Ascending aorta (tissue), 2 donors: Measurements from ENCODE around the gene CLSTN1. TPM values are rescaled to one million over a fixed set of nuclear protein-coding genes. Genes with fewer than 3 reads are reported as not detected.

ENCODE experiments used
- DNase-seq, 2 donors: peaks; one replicate each; pipeline ENCODE4 v3.0.0-alpha.2; 2019; ENCODE audit warnings: low spot score in 2 of 2
- H3K27ac ChIP-seq, 2 donors: fragments of 200-600 bp; sonication (generic); one replicate each; pipeline ENCODE4 v1.5.1; 2016 to 2017; ENCODE audit warnings: mild to moderate bottlenecking in 1 of 2
- H3K27me3 ChIP-seq: fragments of 200-600 bp; sonication (generic); one replicate; pipeline ENCODE4 v1.5.1; 2017
- H3K36me3 ChIP-seq, 2 donors: fragments of 200-600 bp; sonication (generic); one replicate each; pipeline ENCODE4 v1.5.1; 2016
- H3K4me1 ChIP-seq, 2 donors: fragments of 200-600 bp; sonication (generic); one replicate each; pipeline ENCODE4 v1.5.1; 2016 to 2017; ENCODE audit warnings: mild to moderate bottlenecking in 1 of 2
- H3K4me3 ChIP-seq, 2 donors: fragments of 200-600 bp; sonication (generic); one replicate each; pipeline ENCODE4 v1.5.1; 2016 to 2017; ENCODE audit warnings: mild to moderate bottlenecking in 1 of 2
- H3K9me3 ChIP-seq, 2 donors: fragments of 200-600 bp; sonication (generic); one replicate each; pipeline ENCODE4 v1.5.1; 2016
- intact Hi-C: fragments of 100-400 bp; cut with DNase I; formaldehyde crosslinking; loops from one replicate; pipeline ENCODE4 v1.15.1; 2023
- total RNA-seq: library from RNA; depleted of rRNA; stranded (reverse); fragments of >200 nt; gene quantifications from one replicate; pipeline ENCODE4 v1.1.0, GENCODE V29; 2016
- TF ChIP-seq, protein P1 (sequence below), 3 experiments: fragments of 200-600 bp in 2 of 3; fragments of 450-650 bp in 1 of 3; sonication (generic) in 2 of 3; IDR thresholded peaks; one replicate each; pipeline ENCODE4 v1.5.1; 2016 to 2019; ENCODE audit warnings: antibody characterized with exemption in 3 of 3, mild to moderate bottlenecking in 1 of 3, moderate library complexity in 1 of 3

CLSTN1 gene
- total RNA-seq, 1 donor from 2014 or later, result 84.6 TPM

DNA sequence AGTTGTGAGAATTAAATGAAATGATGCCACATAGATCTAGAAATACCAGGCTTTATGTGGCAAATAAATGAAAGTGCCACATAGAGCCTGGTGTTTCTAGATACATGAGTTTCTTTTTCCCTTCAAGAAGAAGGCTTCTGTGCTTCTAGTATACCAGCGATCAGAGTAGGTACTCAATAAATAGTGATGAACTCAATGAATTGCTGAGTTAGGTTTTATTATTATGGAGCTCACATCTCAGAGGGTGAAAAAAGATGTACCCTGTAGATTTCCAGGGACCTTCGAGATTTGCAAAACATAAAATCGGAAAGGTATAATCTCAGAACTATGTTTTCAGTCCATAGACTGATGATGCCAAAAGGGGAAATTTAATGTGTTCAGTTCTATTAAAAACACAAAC lies 2.3 kb upstream of the CLSTN1 start:
- Histone ChIP-seq H3K4me3 (no peak overlapping the region), H3K9me3 (no peaks in the 10 kb centered on the region), H3K36me3 (no peaks in the 10 kb centered on the region), H3K4me1 (peaks cover 8 to 19% of the 10 kb centered on the region in 2 donors), H3K27ac (peak overlapping the region; percentile 90 to 96), H3K27me3 (no peaks in the 10 kb centered on the region)
- TF ChIP-seq, protein P1, sequence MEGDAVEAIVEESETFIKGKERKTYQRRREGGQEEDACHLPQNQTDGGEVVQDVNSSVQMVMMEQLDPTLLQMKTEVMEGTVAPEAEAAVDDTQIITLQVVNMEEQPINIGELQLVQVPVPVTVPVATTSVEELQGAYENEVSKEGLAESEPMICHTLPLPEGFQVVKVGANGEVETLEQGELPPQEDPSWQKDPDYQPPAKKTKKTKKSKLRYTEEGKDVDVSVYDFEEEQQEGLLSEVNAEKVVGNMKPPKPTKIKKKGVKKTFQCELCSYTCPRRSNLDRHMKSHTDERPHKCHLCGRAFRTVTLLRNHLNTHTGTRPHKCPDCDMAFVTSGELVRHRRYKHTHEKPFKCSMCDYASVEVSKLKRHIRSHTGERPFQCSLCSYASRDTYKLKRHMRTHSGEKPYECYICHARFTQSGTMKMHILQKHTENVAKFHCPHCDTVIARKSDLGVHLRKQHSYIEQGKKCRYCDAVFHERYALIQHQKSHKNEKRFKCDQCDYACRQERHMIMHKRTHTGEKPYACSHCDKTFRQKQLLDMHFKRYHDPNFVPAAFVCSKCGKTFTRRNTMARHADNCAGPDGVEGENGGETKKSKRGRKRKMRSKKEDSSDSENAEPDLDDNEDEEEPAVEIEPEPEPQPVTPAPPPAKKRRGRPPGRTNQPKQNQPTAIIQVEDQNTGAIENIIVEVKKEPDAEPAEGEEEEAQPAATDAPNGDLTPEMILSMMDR (IDR thresholded peaks at IDR 0.05), result no peak
- no peak for DNase-seq
- intact Hi-C loops, result no loop called here

DNA sequence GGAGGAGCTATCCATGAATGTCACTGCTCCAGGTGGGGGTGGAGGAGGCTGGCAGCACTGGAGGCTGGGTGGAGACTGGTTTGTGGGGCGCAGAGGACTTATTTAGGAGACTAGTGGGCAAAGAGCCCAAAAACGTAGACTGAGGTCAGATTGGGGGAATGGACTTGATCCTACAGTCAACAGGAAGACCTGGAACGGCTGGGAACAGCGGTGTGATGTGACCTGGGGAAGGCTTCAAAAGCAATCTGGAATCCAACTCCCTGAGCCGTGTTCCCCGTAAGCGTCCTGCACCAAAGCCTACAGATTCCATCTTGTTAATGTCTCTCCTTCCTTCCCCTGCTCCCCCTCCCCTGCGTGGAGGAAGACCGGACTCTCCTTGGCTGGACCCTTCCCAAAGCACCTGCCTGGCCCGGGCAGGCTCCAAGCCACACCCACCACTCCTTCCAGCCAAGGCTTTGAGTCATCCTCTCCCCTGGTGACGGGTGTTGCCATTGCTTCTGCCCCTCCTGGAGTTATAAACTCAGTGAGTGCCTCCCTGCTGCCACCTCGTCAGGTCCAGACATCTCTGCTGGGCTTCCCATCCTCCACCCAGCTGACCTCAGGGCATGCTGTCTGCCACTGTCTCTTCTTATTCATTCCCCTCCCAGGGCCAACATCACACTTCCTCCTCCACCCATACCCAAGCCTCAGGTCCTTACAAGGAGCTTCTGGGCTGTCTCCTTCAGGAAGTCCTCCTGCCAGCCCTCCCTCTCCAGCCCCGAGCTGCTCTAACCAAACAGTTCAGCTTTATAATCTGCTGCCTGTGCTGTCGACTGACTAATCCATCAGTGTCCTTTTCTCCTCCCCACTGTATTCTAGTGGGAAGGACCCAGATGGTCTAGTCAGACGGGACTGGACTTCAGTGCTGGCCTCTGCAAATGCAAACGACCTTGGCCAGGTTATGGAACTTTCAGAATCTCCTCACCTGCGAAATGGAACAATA lies 1.6 kb upstream of the CLSTN1 start:
- peak; percentile 45 to 88 for DNase-seq
- peak overlapping the region; percentile 90 to 96 for H3K27ac ChIP-seq
- H3K36me3 ChIP-seq, result no peaks in the 10 kb centered on the region
- TF ChIP-seq, protein P1 (IDR thresholded peaks at IDR 0.05), result no peak
- H3K27me3 ChIP-seq, result no peaks in the 10 kb centered on the region
- intact Hi-C loops, result loop anchor here (2.0 kb wide), 1 partner anchor 869 kb away; no protein-coding TSS in a partner anchor
- H3K4me1 ChIP-seq, result peaks cover 8 to 19% of the 10 kb centered on the region in 2 donors
- no peaks in the 10 kb centered on the region for H3K9me3 ChIP-seq
- H3K4me3 ChIP-seq, result peak overlapping the region in 1 of 2 donors; percentile 96

DNA sequence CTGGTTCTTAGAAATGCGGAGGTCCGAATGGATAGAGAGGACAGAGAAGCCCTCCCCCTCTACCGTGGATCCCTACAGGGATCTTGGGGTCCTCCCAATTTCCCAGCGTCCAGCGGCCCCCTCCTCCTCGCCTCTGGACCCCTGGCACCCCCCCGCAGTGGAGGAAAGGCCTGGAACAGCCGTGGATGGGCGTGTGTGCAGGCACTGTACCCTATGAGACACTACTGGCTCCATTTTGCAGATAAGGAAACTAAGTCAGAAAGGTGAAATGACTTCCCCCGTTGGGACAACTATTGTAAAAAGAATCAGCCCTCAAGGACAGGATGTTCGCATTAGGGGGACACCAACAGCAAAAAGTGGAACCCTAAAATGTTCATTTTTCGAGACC lies 931 bp upstream of the CLSTN1 start:
- no peaks in the 10 kb centered on the region for H3K27me3 ChIP-seq
- TF ChIP-seq, protein P1 (IDR thresholded peaks at IDR 0.05), result no peak
- intact Hi-C loops, result loop anchor here (2.0 to 5.0 kb wide), 2 partner anchors 43 to 870 kb away; no protein-coding TSS in a partner anchor
- H3K9me3 ChIP-seq, result no peaks in the 10 kb centered on the region
- H3K27ac ChIP-seq, result peak overlapping the region; percentile 90 to 96
- DNase-seq, result no peak
- peak overlapping the region; percentile 89 to 96 for H3K4me3 ChIP-seq
- H3K36me3 ChIP-seq, result no peaks in the 10 kb centered on the region
- H3K4me1 ChIP-seq, result peaks cover 8 to 19% of the 10 kb centered on the region in 2 donors

DNA sequence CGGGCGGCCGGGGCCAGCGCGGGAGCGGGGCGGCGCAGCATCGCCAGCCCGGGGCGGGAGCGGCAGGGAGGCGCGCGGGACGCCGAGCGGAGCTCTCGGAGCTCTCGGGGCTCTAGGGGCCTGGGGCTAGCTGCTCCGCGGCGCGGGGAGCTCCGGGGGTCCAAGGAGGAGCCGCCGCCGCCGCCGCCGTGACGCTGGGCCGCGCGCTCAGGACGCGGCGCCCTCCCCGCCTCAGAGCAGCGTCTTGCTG lies 147 bp downstream of the CLSTN1 start:
- Histone ChIP-seq H3K4me3 (peak overlapping the region; percentile 89 to 96), H3K27me3 (no peaks in the 10 kb centered on the region), H3K36me3 (no peaks in the 10 kb centered on the region), H3K4me1 (peaks cover 8 to 19% of the 10 kb centered on the region in 2 donors), H3K27ac (peak overlapping the region; percentile 66 to 88), H3K9me3 (no peaks in the 10 kb centered on the region)
- no peak for DNase-seq
- TF ChIP-seq, protein P1 (IDR thresholded peaks at IDR 0.05), result no peak
- intact Hi-C loops, result loop anchor here (2.0 to 5.0 kb wide), 2 partner anchors 25 to 44 kb away; no protein-coding TSS in a partner anchor

DNA sequence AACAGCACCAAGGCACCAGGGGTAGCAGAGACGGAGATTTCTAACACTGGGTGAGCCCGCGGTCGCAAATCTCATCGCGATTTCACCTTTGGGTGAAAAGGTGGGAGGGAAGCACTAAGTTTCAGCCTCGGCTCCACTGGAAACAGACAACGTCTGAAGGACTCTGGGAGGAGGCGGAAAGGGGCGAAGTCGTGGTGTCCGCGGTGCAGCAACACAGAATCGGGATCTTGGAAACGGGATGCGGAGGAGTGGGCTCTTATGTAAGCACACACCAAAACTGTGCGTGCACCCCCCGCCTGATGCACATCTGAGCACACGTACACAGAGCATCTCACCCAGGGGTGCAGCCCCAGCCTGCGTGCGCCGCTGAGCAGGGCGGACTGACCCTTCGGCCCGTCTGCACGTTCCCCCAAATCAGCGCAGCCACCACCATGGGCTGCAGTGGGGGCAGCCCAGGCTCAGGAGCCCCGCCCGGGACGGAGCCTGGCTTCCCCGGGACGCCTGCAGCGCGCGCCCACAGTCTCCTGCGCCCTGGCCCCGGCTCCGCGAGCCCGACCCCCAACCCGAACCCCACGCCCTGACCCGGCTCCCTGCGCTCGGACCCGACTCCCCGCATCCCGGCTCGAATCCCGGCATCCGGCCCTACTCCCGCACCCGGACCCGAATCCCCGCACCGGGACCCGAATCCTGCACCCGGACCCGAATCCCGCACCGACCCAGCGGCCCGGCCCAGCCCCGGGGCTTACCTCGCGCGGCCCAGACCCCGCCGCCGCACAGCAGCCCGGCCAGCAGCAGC lies 670 bp downstream of the CLSTN1 start:
- no peak for DNase-seq
- TF ChIP-seq, protein P1 (IDR thresholded peaks at IDR 0.05), result no peak
- H3K9me3 ChIP-seq, result no peaks in the 10 kb centered on the region
- peak overlapping the region; percentile 66 to 88 for H3K27ac ChIP-seq
- peaks cover 8 to 19% of the 10 kb centered on the region in 2 donors for H3K4me1 ChIP-seq
- H3K36me3 ChIP-seq, result no peaks in the 10 kb centered on the region
- intact Hi-C loops, result loop anchor here (2.0 to 5.0 kb wide), 2 partner anchors 24 to 44 kb away; no protein-coding TSS in a partner anchor
- no peaks in the 10 kb centered on the region for H3K27me3 ChIP-seq
- peak overlapping the region; percentile 89 to 96 for H3K4me3 ChIP-seq
